Transverse colon (tissue), 3 donors: Measurements from ENCODE around the gene IL11RA.

Source experiments
- CTCF ChIP-seq, 5 experiments: fragments of 200-600 bp in 3 of 5; fragments of 450-650 bp in 2 of 5; sonication (generic) in 3 of 5; IDR thresholded peaks; 1 replicate in 2 of 5; 2 replicates in 3 of 5; pipeline ENCODE4 v1.5.1; 2016 to 2017; ENCODE audit warnings: antibody characterized with exemption in 5 of 5, inconsistent platforms in 3 of 5, mild to moderate bottlenecking in 2 of 5, moderate library complexity in 1 of 5
- POLR2A ChIP-seq: fragments of 450-650 bp; IDR thresholded peaks from one replicate; pipeline ENCODE4 v1.6.1; 2016; ENCODE audit warnings: antibody characterized with exemption, mild to moderate bottlenecking, moderate library complexity

- TF ChIP-seq CTCF (IDR thresholded peaks at IDR 0.05) (no peak), POLR2A (no peak)
These were observed 37.5 kb downstream of the IL11RA start for GRCh38 chr9:34689512-34689911.
